ENCODE data around the gene TNFRSF9.

DNA sequence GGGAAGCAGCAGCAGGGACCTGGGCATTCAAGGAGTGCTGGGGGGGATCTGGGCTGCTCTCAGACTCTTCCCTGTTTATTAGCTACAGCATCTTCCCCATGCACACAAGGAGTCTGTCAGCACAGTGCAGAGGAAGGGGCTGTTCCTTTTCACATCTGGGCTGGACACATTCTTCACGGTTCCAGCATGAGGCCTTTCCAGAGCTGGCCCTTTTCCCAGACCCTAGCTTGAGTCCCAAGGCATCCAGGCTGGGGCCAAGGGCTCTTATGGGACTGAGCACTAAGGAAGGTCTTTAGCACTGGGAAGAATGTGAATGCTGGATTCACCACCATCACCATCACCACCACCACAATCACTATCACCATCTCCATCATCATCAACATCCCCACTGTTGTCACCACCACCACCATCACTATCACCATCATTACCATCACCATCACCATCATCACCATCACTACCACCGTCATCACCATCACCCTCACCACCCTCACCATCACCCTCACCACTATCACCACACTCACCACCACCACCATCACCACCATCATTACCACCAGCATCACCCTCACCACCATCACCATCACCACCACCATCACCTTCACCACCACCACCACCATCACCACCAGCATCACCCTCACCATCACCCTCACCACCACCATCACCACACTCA, 49.3 kb upstream of the TNFRSF9 start:
- TF ChIP-seq YY1 (IDR thresholded peaks at IDR 0.05; ENCODE audit: insufficient read depth, insufficient read length) (no peak), ZNF274 (IDR thresholded peaks at IDR 0.05; ENCODE audit: low read depth, low read length) (no peak), SUZ12 (IDR thresholded peaks at IDR 0.05; ENCODE audit: extremely low read depth, insufficient read depth, insufficient read length) (no peak)
